Measurements from ENCODE around the gene FMO2. TPM values are rescaled to one million over a fixed set of nuclear protein-coding genes. Genes with fewer than 3 reads are reported as not detected.

The FMO2 gene
- total RNA-seq, 1 donor = 0.45 TPM

Small RNA genes within 50 kb of the gene (small RNA-seq; reads per million reads assigned to genes)
- gene RF00019 = not detected

Other genes starting within 250 kb of the FMO2 start
- 0.27 and 0.49 TPM in 2 replicates for gene MROH9, start 249.8 kb upstream of the FMO2 start, total RNA-seq (ENCODE audit: low replicate concordance)
- 1.3 TPM in 1 of 2 replicates, not detected in the other for gene FMO3, start 94.4 kb upstream of the FMO2 start, total RNA-seq (ENCODE audit: low replicate concordance)
- 0.18 and 7.8 TPM in 2 replicates for gene FMO1, start 63.2 kb downstream of the FMO2 start, total RNA-seq (ENCODE audit: low replicate concordance)
- 4.8 and 7.2 TPM in 2 replicates for gene FMO4, start 128.9 kb downstream of the FMO2 start, total RNA-seq (ENCODE audit: low replicate concordance)

All from fibroblast of the aortic adventitia (primary cell).